Measurements from ENCODE around the gene INSIG1.

- TF ChIP-seq CTCF (conservative IDR thresholded peaks at IDR 0.05; ENCODE audit: low read depth, low read length) (no peak), NFE2L2 (IDR thresholded peaks at IDR 0.05; ENCODE audit: low read depth, low read length) (no peak), MAFK (IDR thresholded peaks at IDR 0.05; ENCODE audit: low read depth, low read length) (no peak), MAZ (IDR thresholded peaks at IDR 0.05; ENCODE audit: borderline replicate concordance, low read depth, low read length) (no peak), CEBPB (IDR thresholded peaks at IDR 0.05; ENCODE audit: low read depth, low read length) (no peak), USF2 (IDR thresholded peaks at IDR 0.05; ENCODE audit: low read depth, low read length) (no peak), POLR2A (IDR thresholded peaks at IDR 0.05; ENCODE audit: low read depth, low read length) (no peak)
These were observed 40.8 kb upstream of the INSIG1 start for GRCh38 chr7:155256761-155257481.

Measured in IMR-90 (cell line).